H1 (cell line): ENCODE measurements around the gene BMI1. TPM values are rescaled to one million over a fixed set of nuclear protein-coding genes. Genes with fewer than 3 reads are reported as not detected.

ENCODE experiments used
- ASH2L ChIP-seq: fragments of 200-600, 300-600 bp; sonication (generic); IDR thresholded peaks from one replicate; pipeline ENCODE4 v1.7.1; 2017; ENCODE audit warnings: low read length
- BACH1 ChIP-seq: IDR thresholded peaks from 2 replicates; pipeline ENCODE4 v1.6.1; 2012; ENCODE audit warnings: low read length, improper control_type of control experiment
- BCL11A ChIP-seq, 2 experiments: IDR thresholded peaks; one replicate each; pipeline ENCODE4 v1.6.1; 2011; ENCODE audit warnings: low read depth in 2 of 2, low read length in 2 of 2, mild to moderate bottlenecking in 2 of 2
- CEBPB ChIP-seq: IDR thresholded peaks from 2 replicates; pipeline ENCODE4 v1.6.1; 2012; ENCODE audit warnings: low read depth, low read length
- E2F6 ChIP-seq: IDR thresholded peaks from 2 replicates; pipeline ENCODE4 v1.6.1; 2012; ENCODE audit warnings: inconsistent platforms
- EZH2 ChIP-seq: fragments of 200-600 bp; sonication (generic); IDR thresholded peaks from 2 replicates; pipeline ENCODE4 v1.7.1; 2012; ENCODE audit warnings: low read depth, mild to moderate bottlenecking, moderate library complexity, low read length, inconsistent platforms; ENCODE audit not compliant: severe bottlenecking
- GABPA ChIP-seq: IDR thresholded peaks from 2 replicates; pipeline ENCODE4 v1.6.1; 2011; ENCODE audit warnings: mild to moderate bottlenecking, low read length, moderate library complexity, borderline replicate concordance; ENCODE audit not compliant: insufficient read depth
- JUN ChIP-seq: IDR thresholded peaks from 2 replicates; pipeline ENCODE4 v1.6.1; 2011; ENCODE audit warnings: low read depth, mild to moderate bottlenecking, improper control_type of control experiment, low read length
- KDM1A ChIP-seq: fragments of 200-600, 300-600 bp; sonication (generic); IDR thresholded peaks from 2 replicates; pipeline ENCODE4 v1.7.1; 2016; ENCODE audit warnings: mild to moderate bottlenecking, low read length, borderline replicate concordance
- NANOG ChIP-seq: IDR thresholded peaks from 2 replicates; pipeline ENCODE4 v1.6.1; 2011; ENCODE audit warnings: low read length, low read depth, mild to moderate bottlenecking, inconsistent platforms; ENCODE audit not compliant: insufficient read depth, poor library complexity, severe bottlenecking
- PHF8 ChIP-seq: fragments of 200-600 bp; sonication (generic); conservative IDR thresholded peaks from 2 replicates; pipeline ENCODE4 v1.7.1; 2012; ENCODE audit warnings: low read depth, mild to moderate bottlenecking, inconsistent platforms, low read length, moderate library complexity
- POLR2AphosphoS5 ChIP-seq: IDR thresholded peaks from 2 replicates; pipeline ENCODE4 v1.6.1; 2011; ENCODE audit warnings: low read depth, low read length
- RAD21 ChIP-seq, 2 experiments: IDR thresholded peaks in 1 of 2; conservative IDR thresholded peaks in 1 of 2; 2 replicates each; pipeline ENCODE4 v1.6.1; 2011; ENCODE audit warnings: low read depth in 2 of 2, low read length in 2 of 2, improper control_type of control experiment in 1 of 2, inconsistent platforms in 1 of 2, mild to moderate bottlenecking in 1 of 2, moderate library complexity in 1 of 2
- RBBP5 ChIP-seq: IDR thresholded peaks from 2 replicates; pipeline ENCODE4 v1.7.1; 2012; ENCODE audit warnings: low read depth, mild to moderate bottlenecking, inconsistent platforms, low read length, moderate library complexity, borderline replicate concordance
- RNF2 ChIP-seq: fragments of 200-900, 300-1000 bp; sonication (generic); IDR thresholded peaks from 2 replicates; pipeline ENCODE4 v1.7.1; 2016; ENCODE audit warnings: borderline replicate concordance, low read depth, mild to moderate bottlenecking, antibody characterized with exemption, low read length; ENCODE audit not compliant: poor library complexity, severe bottlenecking; ENCODE audit errors: missing control alignments
- RXRA ChIP-seq: IDR thresholded peaks from 2 replicates; pipeline ENCODE4 v1.6.1; 2011; ENCODE audit warnings: low read depth, mild to moderate bottlenecking, low read length, moderate library complexity; ENCODE audit not compliant: insufficient read depth
- SIRT6 ChIP-seq: IDR thresholded peaks from one replicate; pipeline ENCODE4 v1.7.1; 2012; ENCODE audit warnings: low read length, inconsistent platforms
- SIX5 ChIP-seq: IDR thresholded peaks from 2 replicates; pipeline ENCODE4 v1.6.1; 2011; ENCODE audit warnings: mild to moderate bottlenecking, low read depth, low read length
- SRF ChIP-seq: IDR thresholded peaks from 2 replicates; pipeline ENCODE4 v1.6.1; 2011; ENCODE audit warnings: mild to moderate bottlenecking, low read depth, low read length, moderate library complexity
- SUZ12 ChIP-seq: fragments of 200-600 bp; sonication (generic); IDR thresholded peaks from 2 replicates; pipeline ENCODE4 v1.6.1; 2012; ENCODE audit warnings: mild to moderate bottlenecking, inconsistent platforms, low read length, moderate library complexity, mixed read lengths
- TBP ChIP-seq: IDR thresholded peaks from 2 replicates; pipeline ENCODE4 v1.6.1; 2011; ENCODE audit warnings: low read depth, low read length, improper control_type of control experiment
- TEAD4 ChIP-seq: IDR thresholded peaks from 2 replicates; pipeline ENCODE4 v1.6.1; 2012; ENCODE audit warnings: low read depth, low read length, inconsistent platforms, mixed read lengths
- YY1 ChIP-seq: IDR thresholded peaks from 2 replicates; pipeline ENCODE4 v1.6.1; 2011; ENCODE audit warnings: low read depth, mild to moderate bottlenecking, low read length
- polyA plus RNA-seq, 7 experiments: library from polyadenylated mRNA; depleted of rRNA in 3 of 7; stranded (reverse) in 5 of 7; unstranded in 2 of 7; fragments of >200 nt in 5 of 7; fragments of 200-250 nt in 2 of 7; gene quantifications; 1 replicate in 5 of 7; 2 replicates in 1 of 7; 4 replicates in 1 of 7; pipeline versions ENCODE4 v1.2.1 to v1.2.3, GENCODE V29; 2011 to 2013; ENCODE audit warnings: missing spikeins in 2 of 7, mixed read lengths in 2 of 7
- total RNA-seq: library from RNA; stranded (reverse); fragmentation: NEBNext Ultra II Directional; extraction: Animal tissue kit (Norgen Biotek cat#: 25700); gene quantifications from 2 replicates; pipeline ENCODE4 v1.2.1, GENCODE V29; 2021

The BMI1 gene
- total and polyA plus RNA-seq, 2 of the 8 experiments (the other 6 are each of a cell fraction or from before 2014, with no cell fraction given), result 2.8 to 10.7 TPM

GRCh38 chr10:22316286-22317075, 4.4 kb upstream of the BMI1 start, which contains the start of gene COMMD3 (continued):
- TF ChIP-seq SIX5, result no peak
- peak; percentile 61 for TF ChIP-seq RNF2
- no peak for TF ChIP-seq CEBPB
- 0 out of 2 replicates have a peak, but pooled peaks have one; percentile 27 for TF ChIP-seq YY1
- no peak for TF ChIP-seq BCL11A (IDR thresholded peaks at IDR 0.05; ENCODE audit: low read depth in 2 of 2, low read length in 2 of 2)
- no peak for TF ChIP-seq POLR2AphosphoS5
- 0 out of 2 replicates have a peak, but pooled peaks have one; percentile 47 for TF ChIP-seq PHF8
- TF ChIP-seq BACH1, result no peak
- TF ChIP-seq RBBP5, result no peak; the same call in 1 of the 2 replicates
- TF ChIP-seq KDM1A, result no peak
- no peak for TF ChIP-seq SRF
- TF ChIP-seq TEAD4, result peak; percentile 53
- TF ChIP-seq TBP, result no peak
- peak; percentile 60; the same call in 1 of the 2 replicates for TF ChIP-seq E2F6
- TF ChIP-seq GABPA, result no peak
- peak; percentile 86 for TF ChIP-seq SUZ12
- no peak for TF ChIP-seq EZH2
- TF ChIP-seq NANOG, result no peak
- no peak for TF ChIP-seq JUN
- no peak for TF ChIP-seq RXRA
- no peak for TF ChIP-seq SIRT6
- peak; percentile 53 for TF ChIP-seq ASH2L
- TF ChIP-seq RAD21 (IDR thresholded peaks at IDR 0.05 in 1 of 2, conservative IDR thresholded peaks at IDR 0.05 in 1 of 2; ENCODE audit: low read depth in 2 of 2, low read length in 2 of 2), result 0 out of 4 replicates have a peak, but pooled peaks of 1 of the 2 experiments have one; percentile 7
